H1 (cell line): ENCODE results near the gene IL17D. TPM values are rescaled to one million over a fixed set of nuclear protein-coding genes. Genes with fewer than 3 reads are reported as not detected.
"Not testable (repeated sequence)": the region's sequence is repeated elsewhere in the genome, so short reads cannot be mapped to it uniquely, and the experiment has no call there.

Source experiments
- CTCF ChIA-PET: fragments of 300-600 bp; sonication (Branson Sonifier 250); formaldehyde crosslinking; loops from one replicate; lab custom pipeline; 2021; ENCODE audit not compliant: partially characterized antibody; lab: Charles Lee
- POLR2A ChIA-PET: fragments of 300-600 bp; sonication (Branson Sonifier 250); formaldehyde crosslinking; loops from one replicate; lab custom pipeline; 2021; ENCODE audit warnings: inconsistent platforms; ENCODE audit not compliant: partially characterized antibody; lab: Charles Lee
- DNase-seq, 2 experiments: peaks; one replicate each; pipeline versions ENCODE4 v3.0.0 to v3.0.0-alpha.2; 2010 to 2022; ENCODE audit warnings: low spot score in 2 of 2, low read depth in 1 of 2, mixed read lengths in 1 of 2
- FAIRE-seq: peaks from 2 replicates; lab custom pipeline; 2011; peaks lifted over from hg19 to GRCh38; lab: Jason Lieb, UNC
- H2AFZ ChIP-seq: 2 replicates; pipeline ENCODE4 v1.8.1; 2012; ENCODE audit warnings: low read length, inconsistent platforms
- H2AK5ac ChIP-seq: 2 replicates; pipeline ENCODE4 v1.6.1; 2013; ENCODE audit warnings: low read depth, low read length
- H2BK120ac ChIP-seq: replicated peaks from 2 replicates; pipeline ENCODE3; 2013; ENCODE audit warnings: low read depth, low read length, inconsistent platforms
- H2BK12ac ChIP-seq: 2 replicates; pipeline ENCODE4 v1.6.1; 2013; ENCODE audit warnings: low read depth, low read length
- H2BK15ac ChIP-seq: 2 replicates; pipeline ENCODE4 v1.6.1; 2013; ENCODE audit warnings: low read length
- H2BK20ac ChIP-seq: 2 replicates; pipeline ENCODE4 v1.6.1; 2013; ENCODE audit warnings: low read length
- H2BK5ac ChIP-seq: 2 replicates; pipeline ENCODE4 v1.6.1; 2013; ENCODE audit warnings: low read depth, low read length
- H3K14ac ChIP-seq: 2 replicates; pipeline ENCODE4 v1.6.1; 2013; ENCODE audit warnings: inconsistent platforms; ENCODE audit not compliant: insufficient read length
- H3K18ac ChIP-seq: 2 replicates; pipeline ENCODE4 v1.6.1; 2013; ENCODE audit warnings: low read length; ENCODE audit errors: extremely low read depth
- H3K23ac ChIP-seq: 2 replicates; pipeline ENCODE4 v1.6.1; 2013; ENCODE audit warnings: inconsistent platforms; ENCODE audit not compliant: insufficient read length
- H3K23me2 ChIP-seq: 2 replicates; pipeline ENCODE4 v1.6.1; 2013; ENCODE audit warnings: low read depth, low read length
- H3K27ac ChIP-seq: 2 replicates; pipeline ENCODE4 v1.6.1; 2011; ENCODE audit warnings: low read depth, low read length, inconsistent platforms
- H3K27me3 ChIP-seq, 4 experiments: replicated peaks in 1 of 4; 1 replicate in 1 of 4; 2 replicates in 3 of 4; pipeline versions ENCODE4 v1.6.1 to v1.8.1; 2011 to 2013; ENCODE audit warnings: low read length in 3 of 4, mild to moderate bottlenecking in 3 of 4, inconsistent platforms in 2 of 4, mixed read lengths in 2 of 4, moderate library complexity in 1 of 4; ENCODE audit not compliant: control insufficient read depth in 3 of 4, insufficient read depth in 3 of 4; ENCODE audit errors: extremely low read depth in 1 of 4
- H3K36me3 ChIP-seq, 4 experiments: 2 replicates each; pipeline versions ENCODE4 v1.6.1 to v1.8.1; 2011 to 2013; ENCODE audit warnings: mild to moderate bottlenecking in 4 of 4, low read length in 3 of 4, moderate library complexity in 2 of 4, control low read depth in 1 of 4, inconsistent platforms in 1 of 4; ENCODE audit not compliant: insufficient read depth in 4 of 4, control insufficient read depth in 2 of 4
- H3K4ac ChIP-seq: replicated peaks from 2 replicates; pipeline ENCODE3; 2013; ENCODE audit warnings: low read length, low read depth, mixed read lengths, inconsistent platforms; ENCODE audit not compliant: insufficient read length
- H3K4me1 ChIP-seq, 4 experiments: replicated peaks in 1 of 4; 1 replicate in 1 of 4; 2 replicates in 3 of 4; pipeline versions ENCODE4 v1.6.1 to v1.8.1; 2011 to 2013; ENCODE audit warnings: low read length in 3 of 4, inconsistent platforms in 2 of 4, mixed read lengths in 1 of 4; ENCODE audit not compliant: insufficient read depth in 4 of 4, control insufficient read depth in 3 of 4
- H3K4me2 ChIP-seq, 2 experiments: 2 replicates each; pipeline versions ENCODE4 v1.6.1 to v1.8.1; 2011 to 2013; ENCODE audit warnings: low read depth in 2 of 2, low read length in 2 of 2, control low read depth in 1 of 2, inconsistent platforms in 1 of 2, mild to moderate bottlenecking in 1 of 2; ENCODE audit not compliant: insufficient read depth in 1 of 2
- H3K4me3 ChIP-seq, 4 experiments: fragments of 200-600, 300-600 bp in 1 of 4; sonication (generic), shearing (Covaris generic), sonication (Bioruptor Twin) in 1 of 4; 2 replicates each; pipeline versions ENCODE4 v1.5.1 to v1.8.1; 2011 to 2016; ENCODE audit warnings: low read length in 4 of 4, low read depth in 3 of 4, control low read depth in 2 of 4, inconsistent platforms in 2 of 4, mild to moderate bottlenecking in 2 of 4, mixed read lengths in 1 of 4, moderate library complexity in 1 of 4; ENCODE audit not compliant: insufficient read depth in 2 of 4; ENCODE audit errors: extremely low read depth in 1 of 4
- H3K56ac ChIP-seq: replicated peaks from 2 replicates; pipeline ENCODE3; 2013; ENCODE audit warnings: low read depth, mild to moderate bottlenecking, mixed read lengths, low read length, inconsistent platforms; ENCODE audit not compliant: insufficient read length
- H3K79me1 ChIP-seq: 2 replicates; pipeline ENCODE4 v1.6.1; 2013; ENCODE audit warnings: low read depth, low read length, control low read depth
- H3K79me2 ChIP-seq, 2 experiments: 2 replicates each; pipeline versions ENCODE4 v1.6.1 to v1.8.1; 2012 to 2013; ENCODE audit warnings: low read length in 2 of 2, mild to moderate bottlenecking in 2 of 2, inconsistent platforms in 1 of 2; ENCODE audit not compliant: insufficient read depth in 2 of 2, control insufficient read depth in 1 of 2
- H3K9ac ChIP-seq, 4 experiments: replicated peaks in 1 of 4; 1 replicate in 1 of 4; 2 replicates in 3 of 4; pipeline versions ENCODE4 v1.6.1 to v1.8.1; 2011 to 2013; ENCODE audit warnings: low read depth in 3 of 4, low read length in 3 of 4, control low read depth in 2 of 4, mild to moderate bottlenecking in 2 of 4, moderate library complexity in 2 of 4, inconsistent platforms in 1 of 4; ENCODE audit errors: extremely low read depth in 1 of 4
- H3K9me3 ChIP-seq, 2 experiments: 2 replicates each; pipeline versions ENCODE4 v1.6.1 to v1.8.1; 2012 to 2013; ENCODE audit warnings: mild to moderate bottlenecking in 2 of 2, moderate library complexity in 2 of 2, control low read depth in 1 of 2, inconsistent platforms in 1 of 2, low read depth in 1 of 2, low read length in 1 of 2, mixed read lengths in 1 of 2; ENCODE audit not compliant: insufficient read depth in 2 of 2
- H4K20me1 ChIP-seq, 2 experiments: replicated peaks in 1 of 2; 2 replicates each; pipeline versions ENCODE3 to v1.8.1; 2011 to 2013; ENCODE audit warnings: inconsistent platforms in 2 of 2, low read length in 2 of 2, mild to moderate bottlenecking in 1 of 2; ENCODE audit not compliant: insufficient read depth in 2 of 2, control insufficient read depth in 1 of 2
- H4K5ac ChIP-seq: 2 replicates; pipeline ENCODE4 v1.6.1; 2013; ENCODE audit warnings: low read length, low read depth, mixed read lengths, inconsistent platforms; ENCODE audit not compliant: insufficient read length
- H4K8ac ChIP-seq: 2 replicates; pipeline ENCODE4 v1.8.0; 2013; ENCODE audit warnings: mild to moderate bottlenecking, moderate library complexity, low read length, inconsistent platforms; ENCODE audit not compliant: insufficient read depth; ENCODE audit errors: extremely low read depth
- H4K91ac ChIP-seq: replicated peaks from 2 replicates; pipeline ENCODE3; 2013; ENCODE audit warnings: low read length, mixed read lengths, inconsistent platforms; ENCODE audit not compliant: insufficient read length
- WGBS, 2 experiments: shearing (Covaris generic) in 1 of 2; methylation state at CpG; one replicate each; pipeline versions ENCODE4 v1.1.6 to v1.1.7; 2013 to 2015; ENCODE audit warnings: low lambda C conversion rate in 2 of 2, mixed read lengths in 2 of 2, inconsistent platforms in 1 of 2, low coverage in 1 of 2, missing lambda C conversion rate in 1 of 2; ENCODE audit not compliant: insufficient replicate concordance in 2 of 2, insufficient coverage in 1 of 2, insufficient read length in 1 of 2; ENCODE audit errors: extremely low coverage in 1 of 2, missing lambda C conversion rate in 1 of 2; 5-methylcytosine and 5-hydroxymethylcytosine counted together
- polyA plus RNA-seq, 7 experiments: library from polyadenylated mRNA; depleted of rRNA in 3 of 7; stranded (reverse) in 5 of 7; unstranded in 2 of 7; fragments of >200 nt in 5 of 7; fragments of 200-250 nt in 2 of 7; gene quantifications; 1 replicate in 5 of 7; 2 replicates in 1 of 7; 4 replicates in 1 of 7; pipeline versions ENCODE4 v1.2.1 to v1.2.3, GENCODE V29; 2011 to 2013; ENCODE audit warnings: missing spikeins in 2 of 7, mixed read lengths in 2 of 7
- total RNA-seq: library from RNA; stranded (reverse); fragmentation: NEBNext Ultra II Directional; extraction: Animal tissue kit (Norgen Biotek cat#: 25700); gene quantifications from 2 replicates; pipeline ENCODE4 v1.2.1, GENCODE V29; 2021

The IL17D gene
- total and polyA plus RNA-seq, 2 of the 8 experiments (the other 6 are each of a cell fraction or from before 2014, with no cell fraction given) = 0.56 to 0.59 TPM

GRCh38 chr13:20743830-20744404 is 40.4 kb downstream of the IL17D start:
- H3K27ac ChIP-seq, H2AK5ac ChIP-seq, DNase-seq, H3K23ac ChIP-seq, H3K79me1 ChIP-seq, H2BK5ac ChIP-seq, POLR2A ChIA-PET, H2BK15ac ChIP-seq, H3K23me2 ChIP-seq, H3K56ac ChIP-seq, H3K36me3 ChIP-seq, H3K4me3 ChIP-seq, H4K5ac ChIP-seq, H4K91ac ChIP-seq, H3K79me2 ChIP-seq, H3K14ac ChIP-seq, FAIRE-seq, H3K18ac ChIP-seq, H4K20me1 ChIP-seq, H3K9ac ChIP-seq, H3K4me2 ChIP-seq, H2BK120ac ChIP-seq, H2BK20ac ChIP-seq, H3K4me1 ChIP-seq, H4K8ac ChIP-seq, H2BK12ac ChIP-seq, H2AFZ ChIP-seq, H3K27me3 ChIP-seq, H3K4ac ChIP-seq: not testable (repeated sequence)
- CTCF ChIA-PET = interaction anchor here (0.9 kb wide), 1 partner anchor 22 kb away, joined by 3 read pairs; no protein-coding TSS in a partner anchor
- peaks cover 5 to 14% of the 10 kb centered on the region in 2 experiments; a peak in 1 of 4 replicates for H3K9me3 ChIP-seq
- WGBS, 2 experiments = 94% methylated on average over 4 of the region's 4 CpGs; no CpG with 5 or more reads in 1 of the 2 experiments
